GM12878 (cell line): ENCODE data around the gene DCAF11. TPM values are rescaled to one million over a fixed set of nuclear protein-coding genes. Genes with fewer than 3 reads are reported as not detected.

Source experiments
- ATAC-seq: fragments of 200-7000 bp; cut with Tn5 transposase; 3 replicates; pipeline ENCODE4 v1.9.1; 2020; ENCODE audit warnings: mild to moderate bottlenecking, moderate library complexity
- BruUV-seq: library from RNA; stranded (reverse); fragments of 400-500 nt; replicated peaks from 2 replicates; lab custom pipeline; 2021; lab: Mats Ljungman, UMichigan
- CTCF ChIA-PET: fragments of 300-600 bp; sonication (Branson Sonifier 250); formaldehyde crosslinking; extraction: SDS; loops from one replicate; lab custom pipeline; 2021; ENCODE audit warnings: inconsistent platforms; lab: Yijun Ruan, JAX
- POLR2A ChIA-PET: fragments of 350-600 bp; formaldehyde crosslinking; extraction: SDS; loops from one replicate; lab custom pipeline; 2021; ENCODE audit warnings: inconsistent platforms; lab: Charles Lee
- RAD21 ChIA-PET: fragments of 300-600 bp; sonication (Branson Sonifier 250); formaldehyde crosslinking; loops from one replicate; lab custom pipeline; 2023; ENCODE audit warnings: antibody characterized with exemption; ENCODE audit not compliant: unreplicated experiment; lab: Charles Lee
- SMC1A ChIA-PET: fragments of 300-600 bp; sonication (Branson Sonifier 250); formaldehyde crosslinking; loops from one replicate; lab custom pipeline; 2023; ENCODE audit not compliant: unreplicated experiment, uncharacterized antibody; lab: Charles Lee
- DNase-seq: peaks from one replicate; pipeline ENCODE4 v3.0.0-alpha.2; 2011; ENCODE audit warnings: low read depth, low spot score
- FAIRE-seq: peaks from 3 replicates; lab custom pipeline; 2011; peaks lifted over from hg19 to GRCh38; lab: Jason Lieb, UNC
- H2AFZ ChIP-seq: 2 replicates; pipeline ENCODE4 v1.6.0; 2011; ENCODE audit warnings: low read depth, low read length, control low read depth; ENCODE audit not compliant: control insufficient read depth
- H3K27ac ChIP-seq: 2 replicates; pipeline ENCODE4 v1.5.1; 2011; ENCODE audit warnings: control low read depth; ENCODE audit not compliant: control insufficient read depth, insufficient read depth
- H3K27me3 ChIP-seq, 2 experiments: replicated peaks in 1 of 2; 2 replicates each; pipeline versions ENCODE4 v1.6.0 to v1.6.1; 2011; ENCODE audit warnings: low read length in 1 of 2; ENCODE audit not compliant: control insufficient read depth in 2 of 2, insufficient read depth in 2 of 2
- H3K36me3 ChIP-seq, 2 experiments: 2 replicates each; pipeline ENCODE4 v1.5.1; 2011; ENCODE audit warnings: low read length in 1 of 2; ENCODE audit not compliant: control insufficient read depth in 2 of 2, insufficient read depth in 2 of 2
- H3K4me1 ChIP-seq: 2 replicates; pipeline ENCODE4 v1.6.1; 2011; ENCODE audit warnings: mild to moderate bottlenecking, low read length, moderate library complexity, mixed read lengths; ENCODE audit not compliant: control insufficient read depth, insufficient read depth
- H3K4me2 ChIP-seq: 2 replicates; pipeline ENCODE4 v1.6.0; 2011; ENCODE audit warnings: control low read depth; ENCODE audit not compliant: control insufficient read depth, insufficient read depth
- H3K4me3 ChIP-seq: fragments of 200-600 bp; sonication (generic); 2 replicates; pipeline ENCODE4 v1.5.1; 2016
- H3K79me2 ChIP-seq: 2 replicates; pipeline ENCODE4 v1.6.0; 2011; ENCODE audit warnings: low read length; ENCODE audit not compliant: control insufficient read depth, insufficient read depth
- H3K9ac ChIP-seq: 2 replicates; pipeline ENCODE4 v1.8.0; 2011; ENCODE audit warnings: low read length, control low read depth, mixed read lengths; ENCODE audit not compliant: control insufficient read depth, insufficient read depth
- H3K9me3 ChIP-seq: replicated peaks from 3 replicates; pipeline ENCODE4 v1.5.1; 2011; ENCODE audit warnings: mild to moderate bottlenecking, low read length; ENCODE audit not compliant: control insufficient read depth, insufficient read depth
- H4K20me1 ChIP-seq: 2 replicates; pipeline ENCODE4 v1.6.0; 2011; ENCODE audit not compliant: control insufficient read depth, insufficient read depth
- EGR1 ChIP-seq, 2 experiments: IDR thresholded peaks; 1 replicate in 1 of 2; 2 replicates in 1 of 2; pipeline ENCODE4 v1.6.1; 2011 to 2012; ENCODE audit warnings: low read depth in 2 of 2, low read length in 2 of 2, borderline replicate concordance in 1 of 2, mild to moderate bottlenecking in 1 of 2, moderate library complexity in 1 of 2
- HDGF ChIP-seq: fragments of 450-650 bp; IDR thresholded peaks from 2 replicates; pipeline ENCODE4 v1.6.1; 2016; ENCODE audit warnings: antibody characterized with exemption
- IRF4 ChIP-seq: IDR thresholded peaks from 2 replicates; pipeline ENCODE4 v1.6.1; 2011; ENCODE audit warnings: low read depth, low read length
- NR2C1 ChIP-seq: fragments of 450-650 bp; IDR thresholded peaks from 2 replicates; pipeline ENCODE4 v1.6.1; 2017; ENCODE audit warnings: antibody characterized with exemption, mild to moderate bottlenecking, moderate library complexity
- RFX5 ChIP-seq: IDR thresholded peaks from 2 replicates; pipeline ENCODE4 v1.6.1; 2011; ENCODE audit warnings: low read depth, low read length, improper control_type of control experiment
- SKIL ChIP-seq: fragments of 450-650 bp; IDR thresholded peaks from 2 replicates; pipeline ENCODE4 v1.6.1; 2017; ENCODE audit warnings: mild to moderate bottlenecking, low read depth, inconsistent platforms; ENCODE audit not compliant: poor library complexity, severe bottlenecking
- SRF ChIP-seq, 2 experiments: IDR thresholded peaks; 2 replicates each; pipeline ENCODE4 v1.6.1; 2011; ENCODE audit warnings: low read depth in 2 of 2, low read length in 2 of 2, mild to moderate bottlenecking in 1 of 2, moderate library complexity in 1 of 2
- USF1 ChIP-seq: IDR thresholded peaks from 2 replicates; pipeline ENCODE4 v1.6.1; 2011; ENCODE audit warnings: borderline replicate concordance, low read depth, mild to moderate bottlenecking, moderate library complexity, mixed read lengths, low read length; ENCODE audit not compliant: insufficient read depth; ENCODE audit errors: extremely low read length
- ZBTB40 ChIP-seq: fragments of 450-650 bp; IDR thresholded peaks from 2 replicates; pipeline ENCODE4 v1.6.1; 2016; ENCODE audit warnings: mild to moderate bottlenecking, moderate library complexity, borderline replicate concordance
- ZNF592 ChIP-seq: fragments of 450-650 bp; IDR thresholded peaks from 2 replicates; pipeline ENCODE4 v1.6.1; 2017; ENCODE audit warnings: mild to moderate bottlenecking, moderate library complexity
- ZZZ3 ChIP-seq: IDR thresholded peaks from 2 replicates; pipeline ENCODE4 v1.6.1; 2011; ENCODE audit warnings: low read depth; ENCODE audit not compliant: control insufficient read depth, insufficient read length
- WGBS: methylation state at CpG from one replicate; pipeline ENCODE4 v1.1.6; 2016; ENCODE audit warnings: low lambda C conversion rate; ENCODE audit not compliant: insufficient replicate concordance, insufficient coverage; ENCODE audit errors: missing lambda C conversion rate; 5-methylcytosine and 5-hydroxymethylcytosine counted together
- in situ Hi-C: fragments of 300-500 bp; cut with MboI; formaldehyde crosslinking; loops from 9 replicates; pipeline ENCODE4 v1.14.3; 2018; ENCODE audit warnings: mixed read lengths
- intact Hi-C: fragments of 100-400 bp; cut with micrococcal nuclease; formaldehyde crosslinking; loops from one replicate; pipeline ENCODE4 v1.14.2; 2022; ENCODE audit not compliant: unreplicated experiment
- polyA plus RNA-seq, 11 experiments: library from polyadenylated mRNA; depleted of rRNA in 4 of 11; unstranded in 6 of 11; stranded (reverse) in 5 of 11; fragments of >200 nt; fragmentation: Nextera tagmentation in 4 of 11; fragmentation: Illumina TruSeq in 1 of 11; extraction: Ambion mirVana in 4 of 11; extraction: Trizol in 1 of 11; gene quantifications; 1 replicate in 1 of 11; 2 replicates in 10 of 11; pipeline versions ENCODE4 v1.2.1 to v1.2.3, GENCODE V29; 2011 to 2016; ENCODE audit warnings: inconsistent platforms in 2 of 11, missing spikeins in 2 of 11, low read depth in 1 of 11
- total RNA-seq, 4 experiments: library from RNA; depleted of rRNA in 3 of 4; stranded (reverse); fragments of >200 nt in 3 of 4; fragmentation: Illumina TruSeq in 1 of 4; extraction: Trizol in 1 of 4; gene quantifications; 2 replicates each; pipeline versions ENCODE4 v1.2.1 to v1.2.3, GENCODE V29; 2013 to 2021

DCAF11 gene
- total and polyA plus RNA-seq, 10 of the 15 experiments (the other 5 are each of a cell fraction or from before 2014, with no cell fraction given), result 13.4 to 91.2 (median 68.7) TPM

GRCh38 chr14:24071836-24072430 is 42.6 kb upstream of the DCAF11 start:
- in situ Hi-C loops (no loop called here), intact Hi-C loops (no loop called here)
- no peak for DNase-seq
- ATAC-seq, result no peak
- FAIRE-seq, result no peak
- Histone ChIP-seq H4K20me1 (no peaks in the 10 kb centered on the region; the same call in 1 of the 2 replicates), H2AFZ (no peak overlapping the region), H3K4me1 (peaks cover 16% of the 10 kb centered on the region), H3K79me2 (no peaks in the 10 kb centered on the region), H3K4me2 (no peak overlapping the region), H3K36me3 (no peaks in the 10 kb centered on the region), H3K27me3 (peaks cover 0 to 2% of the 10 kb centered on the region in 2 experiments; a peak in 1 of 4 replicates), H3K9ac (no peak overlapping the region), H3K9me3 (no peaks in the 10 kb centered on the region), H3K4me3 (no peak overlapping the region), H3K27ac (no peak overlapping the region)
- BruUV-seq, result no TSS peak
- 37% methylated on average over 12 of the region's 12 CpGs for WGBS
- ChIA-PET SMC1A (interaction anchor here (1.2 to 1.6 kb wide), 2 partner anchors 14 to 18 kb away, joined by 3 to 4 read pairs; no protein-coding TSS in a partner anchor), CTCF (interaction anchor here (0.8 to 6.1 kb wide), 3 partner anchors 14 to 36 kb away, joined by 3 to 33 read pairs (median 5); no protein-coding TSS in a partner anchor), POLR2A (interaction anchor here (1.7 kb wide), 1 partner anchor 9 kb away, joined by 7 read pairs; no protein-coding TSS in a partner anchor), RAD21 (interaction anchor here (1.3 kb wide), 1 partner anchor 37 kb away, joined by 4 read pairs; no protein-coding TSS in a partner anchor)
- no peak for TF ChIP-seq USF1
- TF ChIP-seq SKIL, result no peak
- no peak for TF ChIP-seq EGR1 (IDR thresholded peaks at IDR 0.05; ENCODE audit: borderline replicate concordance in 1 of 2, low read depth in 2 of 2, low read length in 2 of 2)
- no peak for TF ChIP-seq ZNF592
- no peak for TF ChIP-seq IRF4
- no peak for TF ChIP-seq NR2C1
- no peak for TF ChIP-seq HDGF
- no peak for TF ChIP-seq ZZZ3
- TF ChIP-seq ZBTB40, result no peak
- no peak for TF ChIP-seq SRF (IDR thresholded peaks at IDR 0.05; ENCODE audit: low read depth in 2 of 2, low read length in 2 of 2)
- no peak for TF ChIP-seq RFX5
